PC-9 (cell line): ENCODE data around the gene MAPK10. TPM values are rescaled to one million over a fixed set of nuclear protein-coding genes. Genes with fewer than 3 reads are reported as not detected.

Experiments used
- BruUV-seq: library from RNA; stranded (reverse); fragments of 400-500 nt; replicated peaks from 2 replicates; lab custom pipeline; 2021; lab: Mats Ljungman, UMichigan
- CTCF ChIA-PET: fragments of 300-600 bp; sonication (Branson Sonifier 250); formaldehyde crosslinking; loops from one replicate; lab custom pipeline; 2022; ENCODE audit warnings: antibody characterized with exemption; lab: Charles Lee
- POLR2A ChIA-PET: fragments of 300-600 bp; sonication (Branson Sonifier 250); formaldehyde crosslinking; loops from one replicate; lab custom pipeline; 2022; ENCODE audit warnings: antibody characterized with exemption; ENCODE audit not compliant: unreplicated experiment; lab: Charles Lee
- DNase-seq, 2 experiments: peaks; one replicate each; pipeline versions ENCODE4 v3.0.0 to v3.0.0-alpha.2; 2015 to 2022; ENCODE audit warnings: mixed read lengths in 1 of 2
- H2AFZ ChIP-seq: fragments of 200-600 bp; sonication (generic); 2 replicates; pipeline ENCODE4 v1.8.1; 2017; ENCODE audit warnings: antibody characterized with exemption
- H3F3A ChIP-seq: fragments of 200-600 bp; sonication (generic); 2 replicates; pipeline ENCODE4 v1.8.1; 2017; ENCODE audit warnings: antibody characterized with exemption, mild to moderate bottlenecking, low read depth; ENCODE audit not compliant: insufficient read depth
- H3K27ac ChIP-seq: fragments of 200-600 bp; sonication (generic); 2 replicates; pipeline ENCODE4 v1.6.1; 2016; ENCODE audit warnings: mixed run types
- H3K27me3 ChIP-seq: fragments of 200-600 bp; sonication (generic); 2 replicates; pipeline ENCODE4 v1.6.1; 2016; ENCODE audit warnings: low read depth, mixed run types; ENCODE audit not compliant: insufficient read depth
- H3K36me3 ChIP-seq: fragments of 200-600 bp; sonication (generic); 2 replicates; pipeline ENCODE4 v1.6.1; 2016; ENCODE audit warnings: low read depth, mixed run types
- H3K4me1 ChIP-seq: fragments of 200-600 bp; sonication (generic); replicated peaks from 2 replicates; pipeline ENCODE4 v1.6.1; 2016; ENCODE audit warnings: mixed run types; ENCODE audit not compliant: insufficient read depth
- H3K4me2 ChIP-seq: fragments of 200-600 bp; sonication (generic); 2 replicates; pipeline ENCODE4 v1.6.1; 2017; ENCODE audit warnings: mixed run types
- H3K4me3 ChIP-seq: fragments of 200-600 bp; sonication (generic); 2 replicates; pipeline ENCODE4 v1.6.1; 2016; ENCODE audit warnings: mixed run types
- H3K79me2 ChIP-seq: fragments of 200-600 bp; sonication (generic); 2 replicates; pipeline ENCODE4 v1.6.1; 2017; ENCODE audit warnings: low read depth, mixed run types
- H3K9me2 ChIP-seq: fragments of 200-600 bp; sonication (generic); 2 replicates; pipeline ENCODE4 v1.8.1; 2017; ENCODE audit warnings: mild to moderate bottlenecking; ENCODE audit not compliant: insufficient read depth
- H3K9me3 ChIP-seq: fragments of 200-600 bp; sonication (generic); 2 replicates; pipeline ENCODE4 v1.8.1; 2016; ENCODE audit warnings: low read depth; ENCODE audit not compliant: insufficient read depth
- H4K20me1 ChIP-seq: fragments of 200-600 bp; sonication (generic); 2 replicates; pipeline ENCODE4 v1.8.1; 2017; ENCODE audit not compliant: insufficient read depth
- CTCF ChIP-seq: fragments of 200-600 bp; sonication (generic); conservative IDR thresholded peaks from 2 replicates; pipeline ENCODE4 v1.6.1; 2017; ENCODE audit warnings: mixed run types, antibody characterized with exemption, mild to moderate bottlenecking, moderate library complexity
- EZH2 ChIP-seq: fragments of 200-600 bp; sonication (generic); IDR thresholded peaks from 2 replicates; pipeline ENCODE4 v1.8.0; 2017; ENCODE audit warnings: antibody characterized with exemption, low read depth
- intact Hi-C: fragments of 100-400 bp; cut with micrococcal nuclease; formaldehyde crosslinking; loops from one replicate; pipeline ENCODE4 v1.10.0; 2022; ENCODE audit not compliant: unreplicated experiment
- total RNA-seq: library from RNA; stranded (reverse); gene quantifications from 2 replicates; pipeline ENCODE4 v1.2.3, GENCODE V29; 2021

MAPK10 gene
- total RNA-seq, 1 experiment from 2014 or later = 4.2 TPM

- Histone ChIP-seq H3K4me2 (peak overlapping the region; percentile 51), H3K27me3 (no peaks in the 10 kb centered on the region), H2AFZ (no peak overlapping the region), H3K27ac (no peak overlapping the region), H3F3A (no peaks in the 10 kb centered on the region), H3K79me2 (no peaks in the 10 kb centered on the region), H3K4me3 (no peak overlapping the region), H3K4me1 (no peaks in the 10 kb centered on the region), H3K9me3 (no peaks in the 10 kb centered on the region), H4K20me1 (no peaks in the 10 kb centered on the region), H3K36me3 (no peaks in the 10 kb centered on the region), H3K9me2 (no peaks in the 10 kb centered on the region)
- DNase-seq = no peak
- BruUV-seq = no TSS peak
- ChIA-PET CTCF (interaction anchor here (0.9 kb wide), 1 partner anchor 247 kb away, joined by 3 read pairs; no protein-coding TSS in a partner anchor), POLR2A (no interaction called here)
- peak; percentile 76 for TF ChIP-seq CTCF
- TF ChIP-seq EZH2 = no peak
- intact Hi-C loops = loop anchor here (2.0 to 5.0 kb wide), 3 partner anchors 77 to 962 kb away; no protein-coding TSS in a partner anchor
These were observed 315.9 kb downstream of the MAPK10 start for GRCh38 chr4:86043755-86044592.

DNA sequence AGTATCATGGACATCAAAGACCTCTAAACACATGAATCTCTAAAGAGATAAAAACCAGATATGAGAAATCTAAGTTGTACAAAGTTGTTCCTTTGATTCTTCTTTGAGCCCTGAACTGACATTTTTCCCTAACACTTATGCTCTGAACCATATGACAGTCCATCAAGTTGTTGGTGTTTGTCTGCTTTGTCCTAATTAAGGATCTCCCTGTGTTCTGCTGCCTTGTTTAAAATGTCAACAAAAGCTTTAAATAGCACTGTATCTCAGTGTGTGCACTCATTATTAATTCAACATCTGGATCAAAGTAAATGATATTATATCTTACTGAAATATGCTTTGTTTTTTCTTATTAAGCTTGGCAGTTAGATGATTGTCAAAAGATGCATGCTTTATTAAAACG, 321.8 kb downstream of the MAPK10 start:
- H4K20me1 ChIP-seq = no peaks in the 10 kb centered on the region
- H3K27ac ChIP-seq = no peak overlapping the region; the same call in 1 of the 2 replicates
- H3K4me1 ChIP-seq = peaks cover 16% of the 10 kb centered on the region
- no peak overlapping the region for H3K4me2 ChIP-seq
- H3K9me3 ChIP-seq = no peaks in the 10 kb centered on the region
- no peak overlapping the region for H3K4me3 ChIP-seq
- BruUV-seq = no TSS peak
- intact Hi-C loops = no loop called here
- DNase-seq = no peak
- H2AFZ ChIP-seq = no peak overlapping the region
- H3K27me3 ChIP-seq = no peaks in the 10 kb centered on the region
- H3K36me3 ChIP-seq = no peaks in the 10 kb centered on the region
- ChIA-PET POLR2A (interaction anchor here (0.8 kb wide), 1 partner anchor 207 kb away, joined by 12 read pairs; no protein-coding TSS in a partner anchor), CTCF (no interaction called here)
- H3K79me2 ChIP-seq = no peaks in the 10 kb centered on the region
- no peaks in the 10 kb centered on the region for H3F3A ChIP-seq
- no peak for TF ChIP-seq EZH2
- TF ChIP-seq CTCF = no peak
- H3K9me2 ChIP-seq = no peaks in the 10 kb centered on the region

DNA sequence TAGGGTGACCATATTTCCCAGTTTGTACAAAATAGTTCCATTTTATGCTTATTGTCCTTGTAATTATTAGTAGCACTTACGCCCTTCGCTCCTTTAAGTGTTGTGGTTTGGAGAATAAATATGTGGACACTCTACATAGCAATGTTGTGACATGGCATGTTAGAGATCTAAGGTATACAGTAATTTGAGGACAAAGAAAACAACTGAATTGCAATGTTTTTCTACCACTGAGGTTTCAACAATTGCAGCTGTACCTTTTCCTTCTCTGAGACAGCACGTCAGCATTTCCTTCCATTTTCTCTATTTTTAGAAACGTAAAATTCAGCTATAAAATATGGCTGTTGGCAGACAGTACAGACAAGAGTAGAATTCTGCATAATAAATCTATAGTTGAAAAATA, 323.1 kb downstream of the MAPK10 start:
- BruUV-seq = no TSS peak
- peak overlapping the region; percentile 64 for H3K27ac ChIP-seq
- no peaks in the 10 kb centered on the region for H3K9me3 ChIP-seq
- TF ChIP-seq EZH2 = no peak
- TF ChIP-seq CTCF = no peak
- no peaks in the 10 kb centered on the region for H3K79me2 ChIP-seq
- ChIA-PET POLR2A (interaction anchor here (0.5 to 0.7 kb wide), 3 partner anchors 12 to 966 kb away, joined by 3 to 11 read pairs (median 5); no protein-coding TSS in a partner anchor), CTCF (interaction anchor here (0.7 kb wide), 1 partner anchor 953 kb away, joined by 5 read pairs; no protein-coding TSS in a partner anchor)
- no peaks in the 10 kb centered on the region for H3F3A ChIP-seq
- intact Hi-C loops = no loop called here
- peak overlapping the region; percentile 50 for H3K4me2 ChIP-seq
- H3K27me3 ChIP-seq = no peaks in the 10 kb centered on the region
- no peaks in the 10 kb centered on the region for H4K20me1 ChIP-seq
- peaks cover 16% of the 10 kb centered on the region for H3K4me1 ChIP-seq
- peak in 1 of 2 experiments; percentile 63 for DNase-seq
- H3K4me3 ChIP-seq = no peak overlapping the region
- H3K36me3 ChIP-seq = no peaks in the 10 kb centered on the region
- no peaks in the 10 kb centered on the region for H3K9me2 ChIP-seq
- no peak overlapping the region for H2AFZ ChIP-seq
